NCI-H1417 (cell line): Measurements from ENCODE around the gene TLL1.

Source experiments
- DNase-seq, 3 experiments: peaks; one replicate each; lab custom pipeline; 2025; lab: John Stamatoyannopoulos, UW

Gene TLL1

DNA sequence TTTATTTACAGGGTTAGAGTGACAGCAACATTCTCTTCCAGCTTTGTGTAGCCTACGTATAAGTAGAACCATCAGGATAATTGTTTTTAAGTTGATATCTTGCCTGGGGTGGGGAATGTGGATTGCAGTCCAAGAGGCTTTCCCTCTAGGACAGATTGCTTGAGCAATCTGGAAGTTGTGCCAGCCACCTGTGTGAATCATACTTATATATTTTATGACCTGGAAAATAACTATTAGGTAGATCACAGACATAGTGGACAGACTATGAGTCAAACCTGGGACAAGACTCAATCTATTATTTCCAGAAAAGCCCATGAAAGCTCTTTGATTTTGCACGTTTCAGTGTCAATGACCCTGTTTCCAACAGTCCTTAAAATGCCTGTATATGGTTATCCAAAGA, 98.9 kb downstream of the TLL1 start:
- DNase-seq = no peak

DNA sequence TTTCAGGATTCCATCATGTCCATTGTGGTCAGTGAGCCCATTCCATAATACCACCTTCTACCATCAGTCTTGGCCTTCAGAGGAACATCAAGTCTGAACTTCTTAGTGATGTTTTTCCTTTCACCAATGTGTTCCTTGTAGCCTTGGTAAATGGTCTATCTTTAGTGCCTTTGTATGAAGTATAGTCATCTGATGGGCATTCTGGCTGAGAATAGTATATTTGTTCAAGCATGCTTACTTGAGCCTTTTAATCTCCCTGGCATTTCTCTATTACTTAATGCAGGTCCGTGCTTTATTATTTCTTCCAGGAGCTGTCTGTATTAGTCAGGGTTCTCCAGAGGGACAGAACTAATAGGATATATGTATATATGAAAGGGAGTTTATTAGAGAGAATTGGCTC, 99.7 kb downstream of the TLL1 start:
- no peak for DNase-seq

DNA sequence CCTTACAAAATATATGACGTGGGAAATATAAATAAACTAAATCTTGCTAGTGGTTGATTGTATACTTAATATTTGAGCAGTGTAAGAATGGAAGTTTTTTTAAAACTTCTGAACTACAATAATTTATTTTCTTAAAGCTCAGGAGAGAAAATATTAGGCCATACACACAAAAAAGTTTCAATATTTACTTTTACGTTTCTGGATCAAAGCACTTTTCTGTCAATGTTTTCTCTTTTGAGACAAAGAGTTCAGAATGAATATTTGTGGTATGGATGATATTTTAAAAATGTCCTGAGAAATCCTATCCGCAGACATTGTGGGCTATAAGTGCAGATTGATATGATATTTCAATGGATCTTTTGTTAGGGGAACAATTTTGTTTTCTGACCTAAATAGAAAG, 109.9 kb downstream of the TLL1 start:
- no peak for DNase-seq

DNA sequence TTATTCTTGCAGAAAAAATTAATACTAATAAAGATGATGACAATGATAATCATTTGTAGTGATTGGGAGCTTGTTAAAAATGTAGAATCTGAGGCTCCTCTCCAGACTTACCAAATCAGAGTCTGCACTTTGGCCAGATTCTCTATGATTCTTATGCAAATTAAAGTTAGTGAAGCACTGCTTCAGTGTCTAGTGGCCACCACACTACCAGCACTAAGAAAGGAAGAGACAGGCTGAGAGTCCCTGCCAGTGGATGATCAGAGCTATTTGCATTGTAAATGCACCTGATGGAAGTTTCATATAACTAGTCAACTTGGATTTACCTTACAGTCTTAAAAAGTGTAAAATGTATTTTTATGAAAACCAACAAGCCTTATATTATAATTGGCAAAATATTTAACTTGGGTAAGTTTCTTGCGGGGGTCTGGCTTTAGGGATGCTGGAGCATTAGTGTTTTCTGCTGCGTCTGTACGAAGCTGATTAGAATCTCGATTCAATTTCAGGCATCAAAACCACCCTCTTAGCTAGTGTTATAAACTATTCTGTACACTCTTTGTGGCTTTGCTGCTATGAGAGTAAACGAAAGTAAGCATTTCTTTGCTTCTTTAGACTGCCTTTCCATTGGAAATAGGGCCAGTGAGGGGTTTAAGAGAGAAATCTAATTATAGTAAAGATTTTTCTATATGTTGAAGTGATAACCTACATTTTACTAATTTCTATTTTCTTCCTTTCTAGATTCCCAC, 114.1 kb downstream of the TLL1 start:
- DNase-seq = no peak

DNA sequence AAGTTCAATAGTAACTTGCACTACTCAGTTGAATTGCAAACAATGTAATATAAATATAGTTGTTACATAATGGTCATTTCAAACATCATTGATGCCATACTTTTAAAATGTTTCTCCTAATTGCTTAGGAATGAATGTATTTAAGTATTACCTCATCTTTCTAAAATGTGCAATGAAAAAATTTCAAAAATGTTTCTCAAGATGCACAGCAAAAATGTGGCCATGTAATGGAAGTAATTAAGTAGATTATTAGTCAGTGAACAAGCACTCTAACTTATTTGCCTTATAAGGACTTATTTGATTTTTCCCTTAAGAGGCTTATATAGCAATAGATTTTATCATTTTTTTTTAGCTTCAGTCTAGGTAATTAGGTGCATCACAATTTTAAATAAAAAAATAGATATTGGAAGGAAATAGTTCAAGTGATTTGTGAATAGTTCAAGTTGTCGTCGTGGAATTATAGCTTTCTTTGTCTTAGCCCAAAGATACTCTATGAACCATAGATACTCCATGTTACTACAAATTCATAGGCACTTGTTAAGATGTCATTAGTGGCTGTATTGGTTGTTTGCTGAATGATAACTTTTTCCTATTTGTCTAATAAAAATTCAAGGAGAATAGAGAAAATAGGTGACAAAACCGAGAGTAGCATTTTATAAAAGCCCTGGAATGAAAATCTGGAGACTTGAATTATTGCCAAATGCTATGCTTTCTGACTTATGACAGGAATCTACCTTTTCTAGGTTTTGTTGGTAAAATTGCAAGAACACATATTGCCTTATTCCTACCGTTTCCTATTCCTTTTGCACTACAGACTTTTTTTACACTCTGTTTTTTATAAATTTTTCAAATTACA, 118.5 kb downstream of the TLL1 start:
- DNase-seq = no peak

DNA sequence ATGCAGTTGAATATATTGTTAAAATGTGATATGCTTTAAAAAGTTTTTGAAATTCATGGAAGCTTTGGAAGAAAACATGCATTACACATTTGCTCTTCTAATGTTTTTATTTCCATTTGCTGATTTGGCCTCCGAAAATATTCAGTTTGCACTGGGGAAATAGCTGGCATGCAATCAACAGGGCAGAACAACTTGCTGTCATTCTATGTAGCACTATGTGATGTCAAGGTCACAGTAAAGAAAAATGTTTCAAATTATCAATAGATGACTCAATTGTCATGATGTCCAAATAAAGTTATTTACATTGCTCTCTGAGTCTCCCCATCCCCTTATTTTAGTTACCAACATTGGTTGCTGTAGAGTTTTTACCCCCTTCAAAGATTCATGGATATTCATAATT, 119.2 kb downstream of the TLL1 start:
- no peak for DNase-seq

DNA sequence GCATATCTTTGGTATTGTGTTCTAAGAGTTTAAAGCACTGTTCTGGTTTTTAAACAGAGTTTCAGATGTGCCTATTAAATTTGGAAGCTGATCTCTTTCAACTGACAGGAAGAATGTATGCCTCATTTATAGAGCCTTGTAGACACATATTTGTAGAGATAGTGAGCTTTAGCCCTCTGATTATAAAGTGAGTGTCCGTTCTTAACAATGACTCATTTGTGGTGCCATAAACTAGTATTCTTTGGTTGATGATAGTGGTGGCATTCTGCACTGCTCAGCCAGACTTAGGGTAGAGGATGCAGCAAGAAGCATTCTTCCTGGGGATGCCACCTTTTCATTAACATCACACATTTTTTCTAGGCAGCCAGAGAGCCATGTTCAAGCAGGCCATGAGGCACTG, 121.7 kb downstream of the TLL1 start:
- no peak for DNase-seq

DNA sequence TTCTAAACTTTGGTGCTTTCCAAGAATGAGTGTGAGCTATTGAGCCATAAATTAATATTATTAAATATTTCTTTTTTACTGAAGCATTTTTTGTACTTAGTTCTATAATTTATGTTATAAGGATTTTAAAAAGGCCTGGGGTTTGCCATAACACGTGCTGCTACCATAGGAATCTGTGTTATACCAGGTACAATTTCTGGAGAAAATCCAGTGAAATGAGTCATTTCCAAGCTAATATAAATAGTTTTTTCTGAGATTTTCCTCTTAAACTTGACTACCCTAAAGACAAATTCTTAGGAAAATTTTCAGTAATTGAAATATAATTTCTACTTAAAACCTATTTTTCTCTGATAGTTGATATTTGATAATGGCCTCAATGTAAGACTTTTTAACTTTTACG, 130.8 kb downstream of the TLL1 start:
- no peak for DNase-seq

DNA sequence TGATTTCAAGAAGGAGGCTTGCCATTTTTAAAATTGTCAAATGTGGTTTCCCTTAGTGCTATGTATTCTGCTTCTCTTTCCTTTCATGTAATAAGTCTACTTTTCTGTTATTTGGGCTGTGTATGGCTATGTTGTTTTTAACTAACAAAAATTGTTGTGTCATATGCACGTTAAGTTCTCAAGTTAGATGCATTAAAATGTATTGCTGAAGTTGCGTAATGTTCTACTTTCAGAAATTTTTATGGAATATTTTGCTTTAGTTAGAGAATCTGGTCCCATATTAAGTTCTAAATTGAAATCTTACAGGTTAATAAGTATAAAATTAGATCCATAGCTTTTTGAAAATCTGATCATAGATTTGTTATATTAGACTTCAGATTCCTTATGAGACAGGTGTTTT, 133.2 kb downstream of the TLL1 start:
- DNase-seq = no peak

DNA sequence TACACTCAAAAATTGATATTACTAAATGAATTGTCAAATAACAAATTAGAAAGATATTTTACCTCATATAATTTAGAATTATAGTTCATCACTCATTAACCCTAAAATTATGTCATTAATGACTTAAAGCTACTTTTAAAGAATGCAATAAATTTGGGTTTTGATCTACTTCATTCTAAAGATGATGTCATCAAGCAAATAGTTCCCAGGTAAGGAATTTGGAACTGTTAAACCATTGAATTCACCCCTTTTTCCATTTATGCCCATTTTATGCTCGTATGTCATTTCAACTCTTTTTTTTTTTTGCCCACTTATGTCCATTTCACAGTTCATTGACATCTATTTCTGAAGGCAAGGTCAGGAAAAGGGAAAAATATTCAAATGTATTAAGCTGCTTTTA, 135.5 kb downstream of the TLL1 start:
- DNase-seq = no peak

DNA sequence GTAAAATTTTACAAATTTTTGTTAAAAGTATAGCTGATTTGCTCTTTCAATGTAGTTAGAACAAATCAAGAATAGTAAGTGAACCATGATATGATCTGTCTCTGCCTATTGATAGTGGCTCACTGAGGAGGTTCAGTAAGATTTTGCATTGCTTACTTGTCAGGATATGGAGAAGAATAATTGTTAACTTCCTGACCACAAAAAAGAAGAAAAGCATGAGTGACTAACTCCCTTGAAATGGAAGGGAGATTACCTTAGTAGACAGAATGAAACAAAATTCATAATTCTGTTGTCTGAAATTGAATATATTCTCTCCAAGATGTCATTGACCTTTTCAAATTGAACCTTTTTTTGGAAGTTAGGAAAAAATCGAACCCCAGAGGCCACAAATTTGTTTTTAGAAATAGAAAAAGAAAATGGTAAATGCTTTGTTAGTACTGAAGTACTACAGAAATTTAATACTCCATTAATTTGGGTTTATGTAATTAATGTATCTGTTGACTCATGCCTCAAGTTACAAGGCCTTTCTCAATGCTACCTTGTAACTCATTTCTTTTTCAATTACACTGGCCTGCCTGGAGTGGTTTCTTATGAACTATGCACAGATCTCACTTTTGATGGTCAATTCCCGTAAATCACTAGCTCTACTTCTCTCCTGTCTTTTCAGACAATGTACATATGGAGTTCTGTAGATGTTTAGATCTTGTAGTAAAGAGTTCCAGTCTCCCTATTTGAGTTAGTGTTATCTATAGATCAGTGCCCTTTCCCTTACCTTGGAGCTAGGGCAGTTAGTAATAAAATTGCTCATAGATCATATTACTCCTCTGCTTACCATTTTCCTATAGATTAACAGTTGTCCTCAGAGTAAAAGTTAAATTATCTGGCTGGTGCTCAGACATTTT, 139.3 kb downstream of the TLL1 start:
- no peak for DNase-seq

DNA sequence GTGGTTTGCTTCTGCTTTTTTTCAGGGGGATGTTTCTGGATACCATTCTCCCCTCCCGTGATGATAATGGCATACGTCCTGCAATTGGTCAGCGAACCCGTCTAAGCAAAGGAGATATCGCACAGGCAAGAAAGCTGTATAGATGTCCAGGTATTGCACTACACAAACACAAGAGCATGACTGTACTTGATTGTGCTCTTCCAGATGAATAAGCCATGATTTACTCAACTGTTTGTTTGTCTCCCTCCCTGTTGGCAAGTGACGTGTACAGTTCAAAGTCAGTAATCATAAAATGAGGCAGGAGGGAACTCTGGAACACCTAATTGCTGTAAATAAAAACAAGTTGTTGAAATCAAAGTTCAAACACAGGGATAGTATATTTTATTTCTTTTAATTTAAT, 141.4 kb downstream of the TLL1 start:
- DNase-seq = peak in 1 of 3 experiments; percentile 11

DNA sequence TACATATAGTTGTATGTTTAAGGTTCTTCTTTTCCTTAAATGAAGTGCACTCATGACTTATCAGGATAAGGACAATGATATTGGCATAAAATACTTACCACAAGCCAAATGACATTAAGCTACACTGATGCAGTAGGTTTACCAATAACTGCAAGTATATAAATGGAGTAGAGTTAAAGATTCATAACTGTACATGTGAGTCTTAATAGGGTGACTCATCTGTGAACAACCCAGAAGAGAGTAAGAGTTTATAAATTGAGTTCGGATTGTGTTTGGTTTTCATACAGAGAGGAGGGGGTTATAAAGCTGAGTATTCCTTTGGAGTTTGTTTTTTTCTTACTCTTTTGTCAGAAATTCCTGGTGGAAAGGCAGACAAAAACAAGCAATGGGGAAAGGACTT, 144.8 kb downstream of the TLL1 start:
- no peak for DNase-seq

DNA sequence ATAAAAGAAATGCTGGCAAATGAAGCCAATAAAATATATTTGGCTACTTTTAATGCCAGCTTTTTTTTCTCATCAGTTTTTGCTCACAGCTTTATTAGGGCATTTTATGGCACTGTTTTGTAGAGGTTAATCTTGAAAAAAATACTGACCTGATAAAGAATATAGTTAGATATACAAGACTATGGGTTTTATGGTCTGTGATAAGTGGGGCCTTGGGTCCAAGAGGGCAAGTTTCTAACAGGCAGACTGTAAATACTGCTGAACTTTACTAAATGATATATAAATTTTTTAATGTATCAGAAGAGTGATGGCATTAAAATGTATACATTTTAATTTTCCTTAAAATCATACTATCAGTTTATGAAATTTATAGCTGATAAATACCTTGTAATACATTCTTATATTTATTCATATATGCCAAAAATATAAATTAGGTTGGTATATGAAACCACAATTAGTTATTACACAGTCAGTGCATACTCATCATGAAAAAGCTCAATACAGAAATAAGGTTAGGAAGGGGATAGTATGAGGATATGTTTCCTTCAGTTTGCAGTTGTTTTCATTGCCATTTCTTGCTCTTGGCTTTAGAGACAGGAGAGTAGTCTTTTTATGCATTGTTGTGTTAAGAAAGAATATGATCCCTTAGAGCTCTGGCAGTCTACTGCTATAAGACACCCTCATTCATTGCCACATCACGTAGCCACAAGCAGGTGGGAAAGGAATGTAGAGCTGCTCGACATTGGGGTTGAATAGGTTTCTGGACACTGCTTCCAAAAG, 146.6 kb downstream of the TLL1 start:
- DNase-seq = no peak

DNA sequence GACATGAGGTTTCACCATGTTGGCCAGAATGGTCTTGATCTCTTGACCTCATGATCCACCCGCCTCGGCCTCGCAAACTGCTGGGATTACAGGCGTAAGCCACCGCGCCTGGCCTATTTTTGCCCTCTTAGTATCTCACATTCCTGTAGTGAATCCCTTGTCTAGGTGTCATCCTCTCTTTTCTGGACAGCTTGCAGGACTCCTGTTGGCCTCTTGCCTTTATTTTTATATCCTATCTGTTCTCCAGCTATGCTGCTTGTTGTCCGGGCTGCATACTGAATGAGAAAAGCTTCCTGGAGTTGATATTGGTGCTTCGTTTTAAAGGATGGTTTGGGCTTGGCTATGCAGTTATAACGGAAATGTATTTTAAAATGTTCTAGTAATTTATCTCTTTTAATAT, 148.6 kb downstream of the TLL1 start:
- DNase-seq = no peak

DNA sequence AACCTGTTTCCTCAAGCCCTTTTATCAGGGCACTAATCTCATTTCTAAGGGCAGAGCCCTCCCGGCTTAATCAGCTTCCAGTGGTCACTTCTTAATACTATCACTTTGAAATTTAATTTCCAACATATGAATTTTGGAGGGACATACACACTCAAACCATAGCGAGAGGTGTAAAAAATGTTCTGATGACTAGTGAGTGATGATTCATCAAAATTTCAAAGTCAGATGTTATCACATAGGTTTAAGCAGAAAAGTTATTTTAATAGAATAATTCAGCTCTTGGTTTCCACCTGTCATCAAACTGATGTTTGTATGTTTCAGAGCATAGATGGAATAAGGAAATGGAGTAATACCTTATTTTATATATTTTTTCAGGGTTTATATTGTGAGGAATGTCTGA, 161.9 kb downstream of the TLL1 start:
- DNase-seq = no peak

DNA sequence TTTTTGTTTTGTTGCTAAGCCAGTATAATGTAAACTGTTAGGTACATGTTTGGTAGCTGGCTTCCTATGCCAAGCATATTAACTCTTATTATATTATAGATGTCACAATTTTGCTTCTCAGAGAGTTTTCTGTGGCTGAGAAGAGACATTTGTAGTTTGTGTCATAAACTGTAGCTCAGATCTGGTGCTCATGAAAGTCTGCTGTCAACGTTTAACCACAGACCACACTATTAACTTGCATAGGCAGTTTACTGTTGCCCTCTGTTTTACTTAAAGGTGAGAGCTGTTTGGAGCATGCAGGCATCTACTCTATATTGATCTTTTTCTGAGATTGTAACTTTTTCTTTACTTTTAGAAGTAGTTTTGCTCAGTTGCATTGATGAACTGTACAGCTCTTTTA, 166.8 kb downstream of the TLL1 start:
- DNase-seq = no peak

DNA sequence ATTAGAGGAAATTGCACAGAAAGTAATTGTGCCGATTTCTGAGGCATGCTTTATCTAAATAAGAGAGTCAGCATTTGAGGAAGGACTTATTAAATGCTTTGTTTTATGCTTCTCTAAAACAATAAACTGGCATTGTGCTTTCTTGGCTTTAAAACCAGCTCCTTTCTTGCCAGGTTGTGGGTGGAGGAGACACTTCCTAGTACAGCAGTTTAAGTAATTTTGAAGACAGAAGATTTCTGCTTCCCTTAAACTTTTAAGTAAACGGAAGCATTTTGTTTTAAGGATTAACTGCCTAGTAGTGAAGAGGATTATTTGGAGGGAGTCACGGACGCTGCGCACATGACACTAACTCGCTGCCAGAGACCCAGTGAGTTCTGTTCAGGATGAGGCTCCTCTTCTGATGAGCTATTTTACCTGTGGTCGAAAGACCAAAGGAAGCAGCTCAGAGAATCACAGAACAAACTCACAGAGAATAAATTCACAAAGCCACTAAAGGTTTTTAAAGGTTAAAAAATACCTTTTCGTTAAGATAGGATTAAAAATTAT, 169.5 kb downstream of the TLL1 start:
- DNase-seq = no peak

DNA sequence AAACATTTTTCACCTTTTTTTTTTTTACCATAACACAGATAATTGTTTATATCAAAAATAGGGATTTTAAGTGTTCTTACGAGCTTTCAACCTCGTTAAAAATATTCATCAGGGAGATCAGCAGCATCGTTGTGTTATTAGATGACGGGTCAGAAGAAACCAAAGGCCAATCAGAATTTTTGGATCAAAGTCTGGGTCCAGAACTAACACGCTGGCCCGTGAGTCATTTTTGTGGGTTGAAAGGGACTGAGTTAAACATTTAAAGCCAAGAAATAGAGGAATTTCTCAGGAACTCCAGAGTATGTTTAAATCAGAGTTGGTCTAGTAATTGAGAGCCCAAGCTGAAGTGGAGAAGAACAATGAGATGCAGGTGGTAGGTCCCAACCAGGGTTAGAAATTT, 170.8 kb downstream of the TLL1 start:
- no peak for DNase-seq

DNA sequence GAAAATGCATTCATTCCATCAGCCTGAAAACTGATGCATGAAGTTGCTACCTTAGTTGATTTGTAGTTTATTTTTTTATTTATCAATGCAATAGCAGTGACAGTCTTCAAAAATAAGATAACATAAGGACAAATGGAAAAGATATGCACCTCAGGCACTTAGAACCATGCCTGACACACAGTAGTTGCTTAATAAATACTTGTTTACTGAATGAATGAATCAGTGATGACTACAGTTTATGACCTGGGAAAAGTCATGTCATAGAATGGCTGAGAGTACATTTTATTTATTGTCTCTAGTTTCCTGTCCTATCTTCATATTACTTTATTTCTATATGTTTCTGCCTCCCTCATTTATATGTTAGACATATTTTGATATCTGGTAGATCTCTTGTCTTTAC, 171.8 kb downstream of the TLL1 start:
- DNase-seq = no peak

DNA sequence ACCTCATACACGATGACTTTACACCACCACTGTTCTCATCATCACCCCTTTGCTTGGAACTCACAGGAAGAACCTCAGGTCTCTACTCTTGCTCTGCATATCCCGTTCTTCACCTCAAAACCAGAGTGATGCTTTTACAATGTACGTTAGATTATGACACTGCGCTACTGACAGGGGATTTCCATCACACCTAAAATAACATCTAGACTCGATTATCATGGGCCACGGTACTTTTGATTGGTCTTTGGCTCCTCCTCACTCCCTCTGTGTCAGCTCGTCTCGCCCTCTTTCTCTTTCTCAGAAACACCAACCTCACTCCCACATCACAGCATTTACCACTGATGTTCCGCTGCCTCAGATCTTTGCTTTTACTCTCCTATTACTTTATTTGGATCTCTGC, 172.4 kb downstream of the TLL1 start:
- no peak for DNase-seq

DNA sequence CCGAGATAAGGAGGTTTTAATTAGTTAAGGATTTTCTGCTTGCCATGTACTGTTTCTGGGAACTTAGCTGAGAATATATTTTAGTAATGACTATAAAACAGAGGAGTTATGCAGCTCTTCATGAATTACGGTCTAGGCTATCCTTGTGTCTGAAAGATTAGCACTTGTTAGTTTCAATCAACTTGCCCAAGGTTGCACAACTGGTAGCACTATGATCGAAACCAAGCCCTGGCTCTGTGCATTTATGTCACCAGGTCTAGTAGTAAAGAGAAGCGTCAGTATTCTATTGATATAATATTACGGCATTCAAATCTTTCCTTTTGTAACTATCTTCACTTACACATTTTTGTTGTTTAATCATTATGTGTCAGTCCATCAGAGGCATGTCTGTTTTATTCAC, 176.0 kb downstream of the TLL1 start:
- no peak for DNase-seq
